ENCODE measurements around the gene RPL13A.

The RPL13A gene

DNA sequence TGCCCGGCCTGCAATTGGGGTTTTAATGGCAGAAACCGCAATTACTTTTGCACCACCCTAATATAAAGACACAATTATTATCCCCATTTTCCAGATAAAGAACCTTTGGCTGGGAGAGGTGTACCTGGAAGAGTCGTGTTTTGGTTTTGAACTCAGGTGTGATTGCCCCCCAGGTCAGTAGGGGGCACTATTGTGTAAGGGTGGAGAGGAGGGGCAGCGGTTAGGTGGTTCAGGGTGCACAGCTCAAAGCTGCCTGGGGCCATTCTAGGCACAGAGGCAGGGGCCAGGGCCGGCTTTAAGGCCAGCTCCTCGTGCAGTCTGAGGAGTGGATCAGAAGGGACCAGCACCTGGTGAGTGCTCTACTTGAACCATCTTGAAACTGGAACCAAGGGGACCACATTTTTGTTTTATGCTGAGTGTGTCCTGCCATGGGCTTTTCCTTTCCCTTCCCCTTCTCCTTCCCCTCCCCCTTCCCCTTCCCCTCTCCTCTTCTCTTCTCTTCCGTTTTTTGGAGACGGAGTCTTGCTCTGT, 19.2 kb downstream of the RPL13A start:
- DNase-seq (ENCODE audit: low read depth in 2 of 2) = peak; percentile 59 to 74

DNA sequence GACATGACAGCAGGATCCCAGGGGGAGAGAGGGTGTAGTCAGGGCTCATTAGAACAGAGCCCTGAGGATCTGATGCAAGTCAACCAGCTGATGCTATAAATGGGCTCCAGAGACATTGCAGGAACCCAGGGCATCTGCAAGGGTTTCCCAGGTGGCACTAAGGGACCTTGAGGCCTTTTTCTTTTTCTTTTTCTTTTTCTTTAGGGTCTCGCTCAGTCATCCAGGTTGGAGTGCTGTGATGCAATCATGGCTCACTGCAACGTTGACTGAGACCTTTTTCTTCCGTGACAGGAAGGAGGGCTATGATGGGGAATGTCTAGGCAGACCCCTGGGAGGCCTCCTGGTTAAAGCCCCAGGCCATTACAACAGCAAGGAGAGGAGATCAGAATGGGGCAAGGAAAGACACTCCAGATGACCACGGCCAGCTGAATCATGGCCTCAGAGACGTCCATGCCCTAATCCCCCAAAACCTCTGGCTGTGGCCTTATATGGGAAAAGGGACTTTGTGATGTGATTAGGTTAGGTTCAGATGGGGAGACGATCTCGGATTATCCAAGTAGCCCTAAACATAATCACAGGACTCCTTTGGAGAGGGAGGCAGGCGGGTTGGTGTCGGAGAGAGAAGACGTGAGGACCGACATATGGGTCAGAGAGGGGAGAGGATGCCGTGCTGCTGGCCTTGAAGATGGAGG, 20.5 kb downstream of the RPL13A start:
- DNase-seq (ENCODE audit: low read depth in 2 of 2) = no peak

DNA sequence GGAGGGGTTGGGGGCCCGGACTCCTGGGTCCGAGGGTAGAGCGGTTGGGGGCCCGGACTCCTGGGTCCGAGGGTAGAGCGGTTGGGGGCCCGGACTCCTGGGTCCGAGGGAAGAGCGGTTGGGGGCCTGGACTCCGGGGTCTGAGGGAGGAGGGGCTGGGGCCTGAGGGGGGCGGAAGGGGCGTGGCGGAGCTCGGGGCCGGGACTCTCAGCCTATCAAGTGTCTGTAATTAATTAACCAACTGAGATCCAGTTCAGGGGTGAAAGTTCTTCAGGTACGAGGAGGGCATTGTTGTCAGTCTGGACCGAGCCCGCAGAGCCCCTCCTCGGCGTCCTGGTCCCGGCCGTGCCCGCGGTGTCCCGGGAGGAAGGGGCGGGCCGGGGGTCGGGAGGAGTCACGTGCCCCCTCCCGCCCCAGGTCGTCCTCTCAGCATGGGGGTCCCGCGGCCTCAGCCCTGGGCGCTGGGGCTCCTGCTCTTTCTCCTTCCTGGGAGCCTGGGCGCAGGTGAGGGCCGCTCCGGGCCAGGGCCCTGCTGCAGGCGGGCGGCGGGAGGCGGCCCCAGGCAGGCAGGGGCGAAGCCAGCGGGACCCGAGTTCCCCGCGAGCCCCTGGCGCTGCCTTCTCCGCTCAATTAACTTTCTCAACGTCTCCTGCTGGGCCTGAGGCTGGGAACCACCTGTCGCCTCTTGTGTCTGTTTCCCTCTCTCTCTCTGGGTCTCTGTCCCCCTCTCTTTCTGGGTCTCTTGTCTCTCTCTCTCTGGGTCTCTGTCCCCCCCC, 25.8 kb downstream of the RPL13A start:
- no peak for DNase-seq (ENCODE audit: low read depth in 2 of 2)

DNA sequence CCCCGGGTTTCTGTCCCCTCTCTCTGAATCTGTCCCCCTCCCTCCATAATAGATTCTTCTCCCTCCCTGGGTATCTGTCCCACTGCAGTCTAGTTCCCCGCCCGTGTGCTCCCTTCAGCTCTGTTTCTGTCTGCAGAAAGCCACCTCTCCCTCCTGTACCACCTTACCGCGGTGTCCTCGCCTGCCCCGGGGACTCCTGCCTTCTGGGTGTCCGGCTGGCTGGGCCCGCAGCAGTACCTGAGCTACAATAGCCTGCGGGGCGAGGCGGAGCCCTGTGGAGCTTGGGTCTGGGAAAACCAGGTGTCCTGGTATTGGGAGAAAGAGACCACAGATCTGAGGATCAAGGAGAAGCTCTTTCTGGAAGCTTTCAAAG, 26.3 kb downstream of the RPL13A start:
- no peak for DNase-seq (ENCODE audit: low read depth in 2 of 2)

DNA sequence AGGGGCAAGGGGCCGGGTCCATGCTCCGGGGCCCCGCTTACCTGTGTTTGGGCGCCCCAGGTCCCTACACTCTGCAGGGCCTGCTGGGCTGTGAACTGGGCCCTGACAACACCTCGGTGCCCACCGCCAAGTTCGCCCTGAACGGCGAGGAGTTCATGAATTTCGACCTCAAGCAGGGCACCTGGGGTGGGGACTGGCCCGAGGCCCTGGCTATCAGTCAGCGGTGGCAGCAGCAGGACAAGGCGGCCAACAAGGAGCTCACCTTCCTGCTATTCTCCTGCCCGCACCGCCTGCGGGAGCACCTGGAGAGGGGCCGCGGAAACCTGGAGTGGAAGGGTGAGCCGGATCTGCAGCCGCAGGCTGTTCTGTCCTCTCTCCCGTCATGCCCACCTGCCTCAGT, 26.7 kb downstream of the RPL13A start:
- DNase-seq (ENCODE audit: low read depth in 2 of 2) = no peak

DNA sequence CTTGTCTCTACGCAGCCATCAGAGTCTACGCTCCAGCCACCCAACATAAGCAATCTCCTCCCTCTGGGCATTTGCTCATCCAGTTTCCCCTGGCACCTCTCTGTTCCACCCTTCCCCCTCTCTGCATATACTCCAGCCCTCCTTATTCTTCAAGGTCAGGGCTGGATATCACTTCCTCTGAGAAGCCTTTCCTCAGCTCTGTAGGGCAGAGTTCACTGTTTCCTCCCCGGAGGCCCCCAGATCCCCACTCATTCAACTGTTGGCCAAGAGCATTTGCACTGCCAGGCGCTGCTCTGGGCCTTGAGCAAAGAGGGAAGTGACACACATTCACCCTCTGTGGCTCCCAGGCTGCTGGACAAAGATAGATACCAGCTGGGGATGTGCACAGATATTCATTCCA, 28.4 kb downstream of the RPL13A start:
- no peak for DNase-seq (ENCODE audit: low read depth in 2 of 2)

DNA sequence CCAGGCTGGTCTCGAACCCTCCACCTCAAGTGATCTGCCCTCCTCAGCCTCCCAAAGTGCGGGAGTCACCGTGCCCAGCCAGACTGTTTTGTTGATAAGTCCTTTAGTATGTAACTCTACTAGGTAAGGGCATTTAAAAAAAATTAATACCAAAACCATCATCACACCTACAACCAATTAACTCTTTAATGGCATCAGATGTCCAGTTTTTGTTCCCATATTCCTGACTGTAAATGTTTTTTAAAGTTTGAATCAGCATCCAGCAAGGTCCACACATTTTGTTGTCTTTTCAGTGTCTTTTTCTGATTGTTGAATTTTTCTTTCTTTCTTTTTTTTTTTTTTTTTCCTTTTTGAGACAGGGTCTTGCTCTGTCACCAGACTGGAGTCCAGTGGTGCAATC, 30.6 kb downstream of the RPL13A start:
- DNase-seq (ENCODE audit: low read depth in 2 of 2) = no peak

DNA sequence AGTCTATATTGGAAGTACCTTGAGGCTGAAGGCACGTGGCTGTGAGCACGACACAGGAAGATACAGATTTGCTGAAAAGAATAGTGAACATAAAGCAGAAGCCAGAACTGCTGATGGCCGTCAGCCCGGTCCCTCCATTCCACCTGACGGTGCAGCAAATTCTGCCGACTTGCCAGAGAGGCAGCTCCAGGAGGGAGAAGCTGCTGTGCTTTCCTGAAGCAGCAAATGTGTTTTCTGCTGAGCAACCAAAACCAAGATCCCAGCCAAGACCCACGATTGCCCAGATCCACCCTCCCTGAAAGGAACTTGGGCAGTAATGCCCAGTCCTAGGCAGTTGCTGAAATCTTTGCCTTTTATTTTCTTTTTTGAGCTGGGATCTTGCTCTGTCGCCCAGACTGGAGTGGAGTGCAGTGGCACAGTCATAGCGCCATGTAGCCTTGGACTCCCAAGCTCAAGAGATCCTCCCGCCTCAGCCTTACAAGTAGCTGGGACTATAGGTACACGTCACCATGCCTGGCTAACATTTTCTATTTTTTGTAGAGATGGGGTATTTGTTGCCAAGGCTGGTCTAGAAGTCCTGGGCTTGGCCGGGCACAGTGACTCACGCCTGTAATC, 33.4 kb downstream of the RPL13A start:
- no peak for DNase-seq (ENCODE audit: low read depth in 2 of 2)

DNA sequence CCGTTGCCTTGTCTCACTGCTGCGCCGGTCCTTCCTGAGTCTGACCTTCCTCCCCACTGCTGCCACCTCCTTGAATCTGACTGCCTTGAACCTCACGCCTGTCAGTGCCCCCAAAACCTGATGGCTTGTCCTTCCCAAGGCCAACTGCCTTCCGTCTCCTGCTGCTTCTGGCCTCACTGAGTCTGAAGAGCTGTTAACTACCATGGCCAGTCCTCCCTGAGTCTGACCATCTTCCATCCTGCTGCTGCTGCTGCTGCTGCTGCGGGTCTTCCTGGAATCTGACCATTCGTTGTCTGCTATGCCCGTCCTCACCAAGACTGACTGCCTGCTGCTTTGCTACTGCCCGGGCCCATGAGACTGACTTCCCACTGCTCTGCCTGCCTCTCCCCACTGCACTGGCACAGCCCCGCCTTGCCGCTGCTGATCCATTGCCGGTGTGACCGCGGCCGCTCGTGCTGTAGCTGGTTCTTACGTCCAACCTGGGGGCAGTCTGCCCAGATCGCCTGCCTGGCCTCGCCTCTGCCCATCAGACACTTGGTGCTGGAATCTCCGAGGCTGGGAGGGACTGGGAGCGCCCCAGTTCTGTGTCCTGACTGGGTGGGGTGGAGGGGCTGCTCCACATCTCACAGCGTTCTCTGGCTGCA, 37.5 kb downstream of the RPL13A start:
- DNase-seq (ENCODE audit: low read depth in 2 of 2) = no peak

DNA sequence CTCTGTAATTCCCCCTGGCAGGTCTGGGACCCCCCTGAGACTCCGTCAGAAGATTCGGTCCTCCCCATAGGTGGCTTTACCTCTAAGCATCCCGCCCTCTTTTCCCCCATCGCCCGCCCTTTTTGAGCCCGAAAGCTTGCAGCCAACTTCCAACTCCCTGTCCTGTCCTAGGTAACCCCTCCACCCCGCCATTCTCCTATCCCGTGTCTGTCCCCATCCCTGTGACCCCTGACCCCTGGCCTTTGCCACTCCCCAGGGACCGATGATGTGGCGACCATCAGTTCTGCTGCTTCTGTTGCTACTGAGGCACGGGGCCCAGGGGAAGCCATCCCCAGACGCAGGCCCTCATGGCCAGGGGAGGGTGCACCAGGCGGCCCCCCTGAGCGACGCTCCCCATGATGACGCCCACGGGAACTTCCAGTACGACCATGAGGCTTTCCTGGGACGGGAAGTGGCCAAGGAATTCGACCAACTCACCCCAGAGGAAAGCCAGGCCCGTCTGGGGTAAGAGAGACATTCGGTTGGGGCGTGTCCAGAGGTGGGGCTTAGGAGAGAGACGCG, 40.9 kb downstream of the RPL13A start:
- no peak for DNase-seq (ENCODE audit: low read depth in 2 of 2)

DNA sequence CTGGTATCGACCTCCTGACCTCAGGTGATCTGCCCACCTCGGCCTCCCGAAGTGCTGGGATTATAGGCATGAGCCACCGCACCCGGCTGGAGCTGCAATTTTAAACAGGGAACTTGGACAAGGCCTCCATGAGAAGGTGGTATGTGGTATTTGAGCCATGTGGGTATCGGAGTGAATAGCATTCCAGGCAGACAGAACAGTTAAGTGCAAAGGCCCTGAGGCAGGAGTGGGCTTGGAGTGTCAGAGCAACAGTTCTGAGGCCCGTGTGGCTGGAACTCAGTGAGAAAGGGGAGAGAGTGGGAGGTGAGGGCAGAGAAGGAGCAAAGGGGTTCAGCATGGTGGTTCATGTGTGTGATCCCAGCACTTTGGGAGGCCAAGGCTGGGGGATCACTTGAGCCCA, 43.3 kb downstream of the RPL13A start:
- no peak for DNase-seq (ENCODE audit: low read depth in 2 of 2)

DNA sequence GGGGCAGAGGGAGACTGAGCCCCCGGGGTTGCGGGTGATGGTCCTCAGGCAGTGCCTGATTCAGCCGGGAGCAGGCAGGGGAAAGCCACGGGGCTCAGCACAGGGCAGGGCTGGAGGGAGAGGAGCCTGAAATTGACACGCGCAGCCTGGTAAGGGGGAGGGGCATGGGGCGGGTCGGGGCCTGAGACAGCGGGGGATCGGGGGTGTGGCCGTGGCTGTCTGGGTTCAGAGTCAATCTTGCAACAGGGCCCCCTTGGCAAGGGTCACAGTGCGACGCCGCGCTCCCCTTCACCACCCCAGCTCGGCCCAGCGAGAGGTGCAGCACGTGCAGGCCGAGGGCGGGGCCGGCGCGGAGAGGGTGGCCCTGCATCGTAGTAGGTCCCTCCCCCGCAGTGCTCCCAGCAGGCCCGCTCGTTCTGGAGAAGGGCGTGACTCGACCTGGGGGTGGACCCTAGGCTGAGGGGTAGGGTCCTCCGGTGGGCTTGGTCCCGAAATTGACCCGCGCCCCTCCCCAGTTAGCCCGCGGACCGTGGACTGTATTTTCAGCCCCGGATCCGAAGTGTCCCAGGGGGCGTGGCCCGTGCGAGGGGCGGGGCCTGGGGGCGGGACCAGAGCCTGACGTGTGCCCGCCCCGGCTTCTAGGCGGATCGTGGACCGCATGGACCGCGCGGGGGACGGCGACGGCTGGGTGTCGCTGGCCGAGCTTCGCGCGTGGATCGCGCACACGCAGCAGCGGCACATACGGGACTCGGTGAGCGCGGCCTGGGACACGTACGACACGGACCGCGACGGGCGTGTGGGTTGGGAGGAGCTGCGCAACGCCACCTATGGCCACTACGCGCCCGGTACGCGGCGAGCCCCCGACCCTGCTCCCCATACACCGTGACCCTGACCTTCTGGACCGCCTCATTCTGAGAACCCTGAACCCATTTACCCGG, 46.4 kb downstream of the RPL13A start:
- peak; percentile 63 to 78 for DNase-seq (ENCODE audit: low read depth in 2 of 2)

DNA sequence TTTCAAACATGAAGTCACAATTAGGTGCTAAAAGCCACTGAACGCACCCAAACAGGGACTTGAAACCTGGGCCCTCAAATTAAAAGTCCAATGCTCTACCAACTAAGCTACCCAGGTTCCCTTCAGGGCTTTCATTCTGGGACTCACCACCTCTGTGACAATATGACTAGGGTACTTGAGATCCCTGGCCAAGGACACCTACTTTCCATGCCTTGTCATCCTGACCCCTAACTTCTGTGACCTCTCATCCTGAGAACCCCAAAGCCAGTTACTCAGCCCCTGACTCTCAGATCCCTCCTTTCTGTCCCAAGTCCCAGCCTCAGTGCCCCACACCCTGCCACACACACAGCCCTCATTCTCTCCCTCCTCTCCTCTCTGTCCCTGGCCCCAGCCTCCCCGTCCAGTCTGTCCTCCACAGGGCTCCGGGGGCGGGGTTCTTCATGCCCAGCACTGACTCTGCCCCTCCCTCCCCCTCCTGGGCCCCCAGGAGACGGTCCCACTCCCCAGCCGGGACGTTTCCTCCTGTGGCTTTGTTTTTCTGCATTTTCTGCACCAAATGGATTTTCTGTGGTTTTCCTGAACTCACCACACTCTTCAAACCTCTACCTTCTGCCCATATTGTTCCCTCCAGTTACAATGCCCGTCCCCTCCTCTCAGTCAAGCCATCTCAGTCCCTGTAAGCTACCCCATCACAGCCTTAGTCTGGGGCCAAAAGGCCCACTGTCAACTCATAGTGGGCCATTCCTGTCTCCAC, 47.4 kb downstream of the RPL13A start:
- no peak for DNase-seq (ENCODE audit: low read depth in 2 of 2)

DNA sequence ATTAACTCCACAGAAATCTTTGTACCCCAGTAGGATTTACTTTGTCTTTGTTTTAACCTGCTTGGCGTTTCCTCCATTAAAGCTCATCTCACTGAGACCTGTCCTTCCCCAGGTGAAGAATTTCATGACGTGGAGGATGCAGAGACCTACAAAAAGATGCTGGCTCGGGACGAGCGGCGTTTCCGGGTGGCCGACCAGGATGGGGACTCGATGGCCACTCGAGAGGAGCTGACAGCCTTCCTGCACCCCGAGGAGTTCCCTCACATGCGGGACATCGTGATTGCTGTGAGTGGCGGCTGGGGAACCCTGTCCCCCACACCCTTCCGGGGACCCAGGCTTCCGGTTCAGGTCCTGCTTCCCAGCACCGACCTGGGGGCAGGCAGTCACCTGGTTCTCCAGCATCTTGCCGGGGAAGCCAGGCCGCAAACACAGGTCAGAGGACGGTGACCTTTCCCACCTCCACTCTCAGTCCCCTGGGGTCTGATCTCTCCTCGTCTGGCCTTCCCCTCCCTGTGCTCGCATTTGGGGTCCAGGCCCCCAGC, 49.6 kb downstream of the RPL13A start:
- DNase-seq (ENCODE audit: low read depth in 2 of 2) = no peak

DNA sequence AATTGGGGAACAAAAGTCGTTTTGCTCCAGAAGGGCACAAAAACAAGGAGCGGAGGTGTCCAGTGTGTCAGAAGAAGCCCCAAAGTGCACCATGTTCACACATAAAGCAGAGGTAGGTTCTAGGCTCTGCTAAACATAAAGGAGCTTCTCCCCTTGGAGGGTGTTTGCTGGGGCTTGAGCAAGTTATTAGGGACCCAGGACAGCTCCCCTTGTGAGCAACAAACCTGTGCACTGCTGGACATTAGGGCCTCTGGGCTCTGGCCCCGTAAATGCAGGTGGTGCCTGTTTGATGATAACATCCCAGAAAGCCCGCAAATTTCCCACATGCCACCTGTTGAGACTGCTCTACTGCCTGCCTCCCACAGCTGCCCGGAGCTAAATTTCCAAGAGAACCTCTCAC, 51.2 kb downstream of the RPL13A start:
- no peak for DNase-seq (ENCODE audit: low read depth in 2 of 2)

DNA sequence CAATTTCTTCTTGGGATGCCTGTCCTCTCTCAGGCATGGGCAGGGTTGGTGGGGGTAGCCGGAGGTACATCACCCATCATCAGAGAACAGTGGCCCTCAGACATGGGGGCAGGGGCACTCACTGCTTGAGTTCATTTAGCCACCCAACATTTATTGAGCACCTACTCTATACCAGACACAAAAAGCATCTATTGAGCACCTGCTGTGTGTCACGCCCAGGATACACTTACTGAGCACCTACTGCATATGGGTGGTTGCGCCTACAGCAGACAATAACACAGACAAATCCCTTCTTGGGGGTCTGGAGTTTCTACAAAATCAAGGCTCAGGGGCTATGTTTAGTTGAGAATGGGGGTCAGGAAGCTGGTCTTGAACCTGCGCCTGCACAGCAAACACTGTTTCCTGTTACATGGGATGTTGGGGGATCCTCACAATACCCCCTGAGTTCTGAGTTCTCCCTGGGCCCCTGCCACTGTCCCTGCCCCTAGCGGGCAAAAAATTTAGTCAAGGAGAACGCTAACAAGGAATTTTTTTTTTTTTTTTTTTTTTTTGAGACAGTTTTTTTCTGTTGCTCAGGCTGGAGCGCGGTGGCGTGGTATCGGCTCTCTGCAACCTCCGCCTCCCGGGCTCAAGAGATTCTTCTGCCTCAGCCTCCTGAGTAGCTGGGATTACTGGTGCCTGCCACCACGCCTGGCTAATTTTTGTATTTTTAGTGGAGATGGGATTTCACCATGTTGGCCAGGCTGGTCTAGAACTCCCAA, 52.0 kb downstream of the RPL13A start:
- no peak for DNase-seq (ENCODE audit: low read depth in 2 of 2)

Data from stimulated activated CD4-positive, alpha-beta T cell treated with anti-CD3 and anti-CD28 coated beads, Interleukin-12 subunit alpha, Interleukin-12 subunit beta, amount 100 ng/mL, for 24 hours (primary cell).